ENCODE measurements around the gene MAN1A1. TPM values are rescaled to one million over a fixed set of nuclear protein-coding genes. Genes with fewer than 3 reads are reported as not detected.
A peak's percentile ranks its signal among the peaks of the same experiment; 100 is the strongest.

The MAN1A1 gene
- total RNA-seq, 1 experiment from 2014 or later: 6.8 TPM

- TF ChIP-seq PREB (CRISPR knock-in tag; IDR thresholded peaks at IDR 0.05; ENCODE audit: borderline replicate concordance) (no peak), ELF4 (CRISPR knock-in tag; IDR thresholded peaks at IDR 0.05; ENCODE audit: low read depth) (no peak)
Measured at GRCh38 chr6:119210596-119210995, 139.0 kb downstream of the MAN1A1 start (continued).

GRCh38 chr6:119209452-119210205 is 139.9 kb downstream of the MAN1A1 start:
- Mint-ChIP-seq H3K36me3 (no peaks in the 10 kb centered on the region), H3K9me3 (no peaks in the 10 kb centered on the region), H3K27me3 (ENCODE audit: low read depth) (no peaks in the 10 kb centered on the region), H3K4me3 (no peak overlapping the region), H3K4me1 (no peaks in the 10 kb centered on the region), H3K27ac (no peak overlapping the region)
- DNase-seq (ENCODE audit: low spot score): no peak
- ChIA-PET CTCF (interaction anchor here (1.6 kb wide), 1 partner anchor 23 kb away, joined by 4 read pairs; no protein-coding TSS in a partner anchor), POLR2A (no interaction called here)
- TF ChIP-seq PRDM15 (CRISPR knock-in tag; IDR thresholded peaks at IDR 0.05) (peak; percentile 24; the same call in 1 of the 2 replicates), OVOL2 (CRISPR knock-in tag; IDR thresholded peaks at IDR 0.05; ENCODE audit: borderline replicate concordance) (no peak), SOX15 (CRISPR knock-in tag; IDR thresholded peaks at IDR 0.05) (no peak), GABPB1 (CRISPR knock-in tag; IDR thresholded peaks at IDR 0.05) (peak; percentile 93)
- no peak for ATAC-seq

- Mint-ChIP-seq H3K4me3 (no peak overlapping the region), H3K4me1 (no peaks in the 10 kb centered on the region), H3K27ac (no peak overlapping the region), H3K36me3 (no peaks in the 10 kb centered on the region), H3K9me3 (no peaks in the 10 kb centered on the region), H3K27me3 (ENCODE audit: low read depth) (no peaks in the 10 kb centered on the region)
- no peak for DNase-seq (ENCODE audit: low spot score)
- POLR2A ChIA-PET: interaction anchor here (0.6 kb wide), 1 partner anchor 8 kb away, joined by 3 read pairs; no protein-coding TSS in a partner anchor
- CTCF ChIA-PET: interaction anchor here (0.6 kb wide), 1 partner anchor 244 kb away, joined by 3 read pairs; no protein-coding TSS in a partner anchor
- no peak for ATAC-seq
- TF ChIP-seq FOXP4 (CRISPR knock-in tag; IDR thresholded peaks at IDR 0.05): no peak
- TF ChIP-seq NFYB (CRISPR knock-in tag; conservative IDR thresholded peaks at IDR 0.05; ENCODE audit: low read depth): no peak
- TF ChIP-seq JAZF1 (CRISPR knock-in tag; IDR thresholded peaks at IDR 0.05): no peak
- TF ChIP-seq NFE2L1 (CRISPR knock-in tag; IDR thresholded peaks at IDR 0.05): no peak
- no peak for TF ChIP-seq E2F4 (CRISPR knock-in tag; IDR thresholded peaks at IDR 0.05; ENCODE audit: borderline replicate concordance, low read depth)
Measured at GRCh38 chr6:119207971-119208725, 141.4 kb downstream of the MAN1A1 start.
